Measurements from ENCODE around the gene ZNF37A. TPM values are rescaled to one million over a fixed set of nuclear protein-coding genes. Genes with fewer than 3 reads are reported as not detected.
"Not testable (repeated sequence)": the region's sequence is repeated elsewhere in the genome, so short reads cannot be mapped to it uniquely, and the experiment has no call there.

ZNF37A gene
- total RNA-seq, 6 donors from 2014 or later: 10.7 to 49.2 (median 17.3) TPM

GRCh38 chr10:38054361-38054797 lies 39.8 kb upstream of the ZNF37A start:
- TF ChIP-seq EP300 (IDR thresholded peaks at IDR 0.05) (no peak), POLR2A (IDR thresholded peaks at IDR 0.05) (no peak), CTCF (IDR thresholded peaks at IDR 0.05) (no peak), POLR2AphosphoS5 (IDR thresholded peaks at IDR 0.05) (no peak)
- Histone ChIP-seq H3K4me3 (no peak overlapping the region), H3K36me3 (peaks cover 19 to 63% (median 47%) of the 10 kb centered on the region in 4 donors), H3K9me3 (peaks cover 26 to 62% (median 61%) of the 10 kb centered on the region in 4 donors), H3K27ac (no peak overlapping the region), H3K27me3 (no peaks in the 10 kb centered on the region), H3K4me1 (no peaks in the 10 kb centered on the region)
- DNase-seq (no peak), ATAC-seq (ENCODE audit: low FRiP score in 2 of 2) (peak in 1 of 2 donors; percentile 57)

- not testable (repeated sequence) for H3K4me1 ChIP-seq; DNase-seq; ATAC-seq (ENCODE audit: low FRiP score in 2 of 2); H3K27ac ChIP-seq; H3K4me3 ChIP-seq; H3K27me3 ChIP-seq
- Histone ChIP-seq H3K36me3 (peaks cover 14 to 67% (median 49%) of the 10 kb centered on the region in 4 donors), H3K9me3 (peaks cover 26 to 69% (median 61%) of the 10 kb centered on the region in 4 donors)
- 95 to 100% methylated on average over 5 of the region's 5 CpGs for WGBS, 2 donors
Measured at GRCh38 chr10:38055274-38055894, 38.8 kb upstream of the ZNF37A start.

GRCh38 chr10:38069663-38070062 lies 24.5 kb upstream of the ZNF37A start:
- H3K27me3 ChIP-seq; H3K4me1 ChIP-seq; H3K9me3 ChIP-seq; DNase-seq; H3K4me3 ChIP-seq; H3K36me3 ChIP-seq; H3K27ac ChIP-seq; ATAC-seq (ENCODE audit: low FRiP score in 2 of 2): not testable (repeated sequence)
- 60 to 79% methylated on average over 1 of the region's 1 CpG for WGBS, 2 donors

- no peak for ATAC-seq (ENCODE audit: low FRiP score in 2 of 2)
- no peaks in the 10 kb centered on the region for H3K27me3 ChIP-seq
- TF ChIP-seq EP300 (IDR thresholded peaks at IDR 0.05) (no peak), POLR2AphosphoS5 (IDR thresholded peaks at IDR 0.05) (no peak)
- no peak overlapping the region for H3K27ac ChIP-seq
- H3K4me1 ChIP-seq: no peaks in the 10 kb centered on the region
- DNase-seq: no peak
- no peaks in the 10 kb centered on the region for H3K36me3 ChIP-seq
- 88 to 95% methylated on average over 8 of the region's 8 CpGs for WGBS, 2 donors
- no peaks in the 10 kb centered on the region for H3K9me3 ChIP-seq
- H3K4me3 ChIP-seq: no peak overlapping the region
Measured at GRCh38 chr10:38070501-38070900, 23.6 kb upstream of the ZNF37A start.

- H3K36me3 ChIP-seq: no peaks in the 10 kb centered on the region
- no peaks in the 10 kb centered on the region for H3K27me3 ChIP-seq
- DNase-seq (no peak), ATAC-seq (ENCODE audit: low FRiP score in 2 of 2) (no peak)
- H3K4me3 ChIP-seq: no peak overlapping the region
- TF ChIP-seq POLR2AphosphoS5 (IDR thresholded peaks at IDR 0.05) (no peak), EP300 (IDR thresholded peaks at IDR 0.05) (no peak), POLR2A (IDR thresholded peaks at IDR 0.05) (no peak), CTCF (IDR thresholded peaks at IDR 0.05) (no peak)
- H3K4me1 ChIP-seq: no peaks in the 10 kb centered on the region
- peaks cover 0 to 8% (median 6%) of the 10 kb centered on the region in 4 donors for H3K9me3 ChIP-seq
- no peak overlapping the region for H3K27ac ChIP-seq
Measured at GRCh38 chr10:38072552-38072951, 21.6 kb upstream of the ZNF37A start.

- ATAC-seq (ENCODE audit: low FRiP score in 2 of 2): no peak
- TF ChIP-seq EP300 (IDR thresholded peaks at IDR 0.05): no peak
- TF ChIP-seq POLR2AphosphoS5 (IDR thresholded peaks at IDR 0.05): no peak
- no peak for TF ChIP-seq POLR2A (IDR thresholded peaks at IDR 0.05)
- TF ChIP-seq CTCF (IDR thresholded peaks at IDR 0.05): no peak
- Histone ChIP-seq H3K36me3 (no peaks in the 10 kb centered on the region), H3K27me3 (no peaks in the 10 kb centered on the region), H3K27ac (no peak overlapping the region), H3K9me3 (peaks cover 0 to 8% (median 6%) of the 10 kb centered on the region in 4 donors), H3K4me1 (no peaks in the 10 kb centered on the region), H3K4me3 (no peak overlapping the region)
- WGBS, 2 donors: 79 to 81% methylated on average over 2 of the region's 2 CpGs
- DNase-seq: no peak
Measured at GRCh38 chr10:38076687-38077086, 17.4 kb upstream of the ZNF37A start.

GRCh38 chr10:38093318-38093717 lies 819 bp upstream of the ZNF37A start:
- 92 to 96% methylated on average over 15 of the region's 15 CpGs for WGBS, 2 donors
- H3K9me3 ChIP-seq; H3K27me3 ChIP-seq; ATAC-seq (ENCODE audit: low FRiP score in 2 of 2); H3K27ac ChIP-seq; DNase-seq: not testable (repeated sequence)
- peaks cover 11 to 26% (median 18%) of the 10 kb centered on the region in 4 donors for H3K36me3 ChIP-seq
- peak overlapping the region in 3 of 4 donors; percentile 68 to 78 (median 73) for H3K4me3 ChIP-seq
- H3K4me1 ChIP-seq: peaks cover 6 to 17% (median 11%) of the 10 kb centered on the region in 4 donors

Data from upper lobe of left lung (tissue), 6 donors.